Hepatocyte (in vitro differentiated cells): ENCODE measurements around the gene EPAS1.

Experiments used
- EZH2 ChIP-seq: fragments of 200-600 bp; sonication (generic); IDR thresholded peaks from 2 replicates; pipeline ENCODE4 v1.6.1; 2016; ENCODE audit warnings: antibody characterized with exemption, mild to moderate bottlenecking, borderline replicate concordance
- EZH2phosphoT487 ChIP-seq: fragments of 200-600 bp; sonication (generic); IDR thresholded peaks from one replicate; pipeline ENCODE4 v1.6.1; 2018; ENCODE audit warnings: antibody characterized with exemption, mild to moderate bottlenecking, low read depth, moderate library complexity; ENCODE audit not compliant: unreplicated experiment, severe bottlenecking
- TF ChIP-seq, protein P1 (sequence below): fragments of 200-600 bp; sonication (generic); IDR thresholded peaks from 2 replicates; pipeline ENCODE4 v1.5.1; 2016; ENCODE audit warnings: antibody characterized with exemption, mild to moderate bottlenecking; ENCODE audit not compliant: poor library complexity

DNA sequence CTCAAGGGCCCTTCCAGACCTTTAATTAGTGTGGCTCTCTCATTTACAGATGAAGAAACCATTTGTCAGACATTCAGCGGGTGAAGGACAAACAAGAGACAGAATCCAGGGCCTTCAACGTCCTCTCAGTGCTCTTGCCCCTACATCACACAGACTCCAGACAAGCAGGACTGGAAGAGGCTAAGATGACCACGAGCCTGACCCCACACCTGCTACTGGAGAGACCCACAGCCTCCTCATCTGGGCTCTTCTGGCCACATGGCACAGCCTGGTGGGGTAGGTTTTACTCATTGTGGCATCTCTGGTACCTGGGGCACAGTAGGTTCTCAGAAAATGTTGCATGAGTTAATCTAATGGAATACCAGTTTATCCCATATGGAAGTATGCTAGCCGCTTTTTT lies 112.5 kb downstream of the EPAS1 start:
- TF ChIP-seq, protein P1, sequence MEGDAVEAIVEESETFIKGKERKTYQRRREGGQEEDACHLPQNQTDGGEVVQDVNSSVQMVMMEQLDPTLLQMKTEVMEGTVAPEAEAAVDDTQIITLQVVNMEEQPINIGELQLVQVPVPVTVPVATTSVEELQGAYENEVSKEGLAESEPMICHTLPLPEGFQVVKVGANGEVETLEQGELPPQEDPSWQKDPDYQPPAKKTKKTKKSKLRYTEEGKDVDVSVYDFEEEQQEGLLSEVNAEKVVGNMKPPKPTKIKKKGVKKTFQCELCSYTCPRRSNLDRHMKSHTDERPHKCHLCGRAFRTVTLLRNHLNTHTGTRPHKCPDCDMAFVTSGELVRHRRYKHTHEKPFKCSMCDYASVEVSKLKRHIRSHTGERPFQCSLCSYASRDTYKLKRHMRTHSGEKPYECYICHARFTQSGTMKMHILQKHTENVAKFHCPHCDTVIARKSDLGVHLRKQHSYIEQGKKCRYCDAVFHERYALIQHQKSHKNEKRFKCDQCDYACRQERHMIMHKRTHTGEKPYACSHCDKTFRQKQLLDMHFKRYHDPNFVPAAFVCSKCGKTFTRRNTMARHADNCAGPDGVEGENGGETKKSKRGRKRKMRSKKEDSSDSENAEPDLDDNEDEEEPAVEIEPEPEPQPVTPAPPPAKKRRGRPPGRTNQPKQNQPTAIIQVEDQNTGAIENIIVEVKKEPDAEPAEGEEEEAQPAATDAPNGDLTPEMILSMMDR: no peak
- TF ChIP-seq EZH2phosphoT487 (no peak), EZH2 (no peak)
